Body of pancreas (tissue), 4 donors: ENCODE data around the gene GLDN.

ENCODE experiments used
- CTCF ChIP-seq, 7 experiments: fragments of 450-650 bp in 4 of 7; fragments of 200-600 bp in 3 of 7; sonication (generic) in 3 of 7; IDR thresholded peaks; one replicate each; pipeline ENCODE4 v1.5.1; 2016 to 2019; ENCODE audit warnings: antibody characterized with exemption in 7 of 7
- POLR2A ChIP-seq, 3 donors: fragments of 450-650 bp; IDR thresholded peaks; one replicate each; pipeline ENCODE4 v1.6.1; 2016; ENCODE audit warnings: antibody characterized with exemption in 3 of 3, mild to moderate bottlenecking in 2 of 3

GRCh38 chr15:51371266-51371665, 29.8 kb downstream of the GLDN start:
- no peak for TF ChIP-seq CTCF (IDR thresholded peaks at IDR 0.05)
- TF ChIP-seq POLR2A (IDR thresholded peaks at IDR 0.05), result no peak
